NCI-H446 treated with DMSO at 0.1 percent for 48 hours (cell line): ENCODE measurements around the gene ANKRD11.

Source experiments
- DNase-seq: peaks from one replicate; lab custom pipeline; 2025; lab: John Stamatoyannopoulos, UW

The ANKRD11 gene

DNA sequence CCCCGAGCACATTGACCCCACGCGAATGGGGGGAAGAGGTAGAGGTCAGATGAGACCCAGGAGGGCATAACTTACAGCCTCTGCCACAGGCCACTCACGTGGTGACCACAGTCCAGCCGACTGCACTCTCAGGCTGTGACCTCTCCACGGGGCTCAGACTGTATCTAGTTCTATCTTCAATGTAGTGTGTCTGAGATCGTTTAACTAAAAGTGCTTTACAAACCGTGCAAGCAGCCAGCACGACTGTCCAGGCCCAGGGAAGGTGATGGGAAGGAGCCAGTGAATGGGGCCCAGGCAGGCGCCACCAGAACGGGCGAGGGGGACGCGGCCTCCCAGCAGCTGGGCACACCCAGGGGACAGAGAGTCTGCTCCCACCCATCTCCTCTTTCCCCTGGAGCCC lies 108.6 kb downstream of the ANKRD11 start:
- DNase-seq, result no peak

DNA sequence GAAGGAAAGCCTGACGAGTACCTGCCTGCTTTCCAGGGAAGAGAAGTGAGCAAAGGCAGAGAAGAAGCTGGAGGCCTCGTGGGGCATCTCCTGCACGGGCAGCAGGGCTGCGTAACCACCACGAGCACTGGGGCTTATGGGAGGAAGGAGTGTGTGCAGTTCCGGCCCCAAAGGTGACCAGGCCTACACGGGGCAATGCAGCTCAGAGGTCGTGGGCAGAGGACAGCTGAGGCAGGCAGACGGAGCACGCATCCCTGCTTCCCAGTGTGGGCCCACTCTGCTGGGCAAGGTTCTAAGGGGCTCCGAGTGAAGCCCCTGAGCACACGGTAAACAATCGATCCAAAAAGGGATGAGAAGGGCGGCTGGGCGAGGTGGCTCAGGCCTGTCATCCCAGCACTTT lies 109.7 kb downstream of the ANKRD11 start:
- no peak for DNase-seq

DNA sequence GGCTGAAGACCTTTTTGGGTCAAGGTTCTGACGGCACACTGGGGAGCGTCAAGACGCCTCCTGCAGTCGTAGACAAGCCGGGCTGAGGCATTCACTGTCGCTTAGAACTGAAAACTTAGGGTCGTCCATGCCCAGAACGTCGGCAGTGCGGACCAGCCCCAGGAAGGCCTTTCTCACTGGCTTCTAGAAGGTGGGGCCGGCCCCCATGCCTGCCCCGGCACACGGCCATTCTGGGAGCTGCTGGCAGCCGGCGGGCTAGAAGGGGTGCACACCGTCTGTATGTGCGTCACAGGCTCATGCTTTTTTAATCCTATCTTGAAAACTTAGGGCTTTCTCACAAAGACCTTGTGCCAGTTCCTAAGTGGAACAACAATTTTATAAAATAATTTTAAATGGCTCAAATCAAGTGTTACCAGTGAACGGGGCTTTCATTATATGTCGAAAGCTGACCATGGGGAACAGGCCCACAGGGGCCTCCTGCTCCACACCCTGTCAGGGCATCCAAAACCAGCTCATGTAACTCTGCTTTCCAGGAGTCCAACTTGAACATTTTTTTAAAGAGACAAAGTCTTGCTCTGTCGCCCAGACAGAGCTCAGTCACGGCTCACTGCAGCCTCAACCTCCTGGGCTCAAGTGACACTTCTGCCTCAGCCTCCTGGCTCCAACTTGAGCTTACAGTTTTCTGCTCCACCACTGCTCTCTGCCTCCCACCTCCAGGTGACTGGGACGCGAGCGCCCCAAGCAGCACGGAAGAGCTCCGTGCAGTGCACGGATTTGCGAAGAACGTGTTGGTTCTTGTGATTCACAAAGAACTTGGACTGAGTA lies 111.2 kb downstream of the ANKRD11 start:
- DNase-seq, result no peak

DNA sequence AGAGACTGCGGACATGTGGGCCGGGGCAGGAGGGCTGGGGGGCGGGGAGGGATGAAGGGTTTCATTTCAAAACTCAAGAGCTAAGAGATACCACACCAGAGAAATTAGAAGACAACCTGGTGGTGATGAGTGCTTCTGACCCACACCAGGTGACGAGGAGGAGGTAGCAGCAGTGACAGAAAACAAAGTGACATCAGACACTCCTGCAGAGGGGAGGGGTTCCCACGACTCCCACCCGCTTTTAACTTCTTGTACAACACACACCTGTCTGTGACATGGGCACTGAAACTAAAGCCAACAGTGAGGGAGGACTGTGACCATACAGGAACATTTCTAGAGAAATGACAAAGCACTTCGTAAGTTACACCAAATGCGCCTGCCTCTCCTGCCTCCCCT lies 112.9 kb downstream of the ANKRD11 start:
- DNase-seq, result no peak

DNA sequence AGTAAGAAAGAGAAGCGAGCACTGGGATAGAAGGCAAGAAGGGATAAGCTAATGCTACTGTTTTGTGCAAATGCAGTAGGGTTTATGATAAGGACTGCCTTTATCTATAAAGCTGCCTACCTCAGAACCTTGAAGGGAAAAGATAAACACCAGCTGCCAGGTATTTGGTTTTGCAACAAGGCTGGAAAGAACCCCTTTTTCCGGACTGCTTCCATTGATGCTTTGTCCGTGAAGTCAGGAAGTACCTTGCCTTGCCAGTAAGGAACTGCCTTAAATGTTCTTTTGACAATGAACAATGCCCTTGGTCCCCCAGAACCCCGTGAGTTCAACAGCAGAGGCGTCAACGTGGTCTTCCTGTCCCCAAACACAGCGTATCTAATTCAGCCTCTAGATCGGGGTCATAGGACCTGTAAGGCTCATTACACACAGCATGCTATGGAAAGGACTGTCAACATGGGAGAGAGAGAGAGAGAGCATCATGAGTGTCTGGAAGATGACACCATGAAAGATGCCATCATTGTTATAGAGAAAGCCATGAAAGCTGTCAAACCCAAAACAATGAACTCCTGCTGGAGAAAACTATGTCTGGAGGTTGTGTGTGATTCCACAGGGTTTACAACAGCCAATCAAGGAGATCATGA lies 113.4 kb downstream of the ANKRD11 start:
- no peak for DNase-seq

DNA sequence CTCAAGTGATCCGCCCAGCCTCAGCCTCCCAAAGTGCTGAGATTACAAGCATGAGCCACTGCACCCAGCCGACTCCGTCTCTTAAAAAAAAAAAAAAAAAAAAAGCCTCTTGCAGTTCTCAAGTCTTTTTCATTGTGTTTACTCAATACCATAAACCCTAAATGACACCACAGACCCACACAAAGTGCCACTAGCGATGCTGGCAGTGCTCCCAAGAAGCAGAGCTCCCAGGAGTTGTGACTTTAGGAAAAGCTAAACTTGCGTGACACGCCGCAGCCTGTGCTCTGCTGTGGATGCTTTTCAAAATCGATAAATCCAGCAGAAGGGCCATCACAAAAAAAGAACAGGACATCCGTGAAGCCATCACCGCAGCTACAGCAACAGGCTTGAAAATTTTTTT lies 114.7 kb downstream of the ANKRD11 start:
- DNase-seq, result no peak

DNA sequence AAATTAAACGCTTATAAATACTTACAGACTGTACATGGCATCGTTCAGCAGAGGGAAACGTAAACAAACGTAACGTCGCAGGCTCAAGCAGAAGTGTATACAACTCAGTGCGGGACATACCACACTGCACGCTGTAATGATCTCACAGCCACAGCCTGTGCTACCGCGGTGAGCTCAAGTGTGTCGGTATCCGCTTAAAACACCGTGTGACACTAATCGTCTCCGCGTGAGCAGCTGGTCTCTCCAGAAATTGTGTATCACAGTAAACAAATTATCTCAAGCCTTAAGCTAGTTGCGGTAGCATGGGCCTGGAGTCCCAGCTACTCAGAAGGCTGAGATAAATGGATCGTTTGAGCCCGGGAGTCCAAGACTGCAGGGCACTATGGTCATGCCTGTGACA lies 115.3 kb downstream of the ANKRD11 start:
- no peak for DNase-seq

DNA sequence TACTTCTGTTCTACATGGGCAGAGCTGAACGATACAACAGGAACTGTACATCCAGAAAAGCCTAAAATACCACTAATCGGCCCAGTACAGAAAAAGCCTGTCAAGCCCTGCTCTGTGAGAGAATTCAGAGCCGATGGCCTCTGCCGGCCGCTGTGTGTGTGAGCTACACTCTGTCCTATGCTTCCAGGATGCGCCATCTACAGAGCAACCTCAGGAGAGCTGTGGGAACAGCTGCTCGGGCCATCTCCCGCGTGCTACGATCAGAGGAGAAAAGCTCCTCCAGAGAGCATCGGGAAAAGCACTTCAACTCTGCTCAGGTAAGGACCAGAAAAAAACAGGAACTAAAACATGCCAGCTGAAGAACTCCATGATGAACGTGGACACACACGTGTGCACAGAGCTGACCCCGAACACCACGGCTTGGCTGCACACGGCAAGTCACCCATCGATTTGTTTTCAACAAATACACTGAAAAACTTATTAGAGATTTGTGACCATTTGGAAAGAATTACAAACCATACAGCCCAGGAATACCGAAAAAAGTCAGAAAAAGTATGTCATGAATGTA lies 115.9 kb downstream of the ANKRD11 start:
- DNase-seq, result no peak

DNA sequence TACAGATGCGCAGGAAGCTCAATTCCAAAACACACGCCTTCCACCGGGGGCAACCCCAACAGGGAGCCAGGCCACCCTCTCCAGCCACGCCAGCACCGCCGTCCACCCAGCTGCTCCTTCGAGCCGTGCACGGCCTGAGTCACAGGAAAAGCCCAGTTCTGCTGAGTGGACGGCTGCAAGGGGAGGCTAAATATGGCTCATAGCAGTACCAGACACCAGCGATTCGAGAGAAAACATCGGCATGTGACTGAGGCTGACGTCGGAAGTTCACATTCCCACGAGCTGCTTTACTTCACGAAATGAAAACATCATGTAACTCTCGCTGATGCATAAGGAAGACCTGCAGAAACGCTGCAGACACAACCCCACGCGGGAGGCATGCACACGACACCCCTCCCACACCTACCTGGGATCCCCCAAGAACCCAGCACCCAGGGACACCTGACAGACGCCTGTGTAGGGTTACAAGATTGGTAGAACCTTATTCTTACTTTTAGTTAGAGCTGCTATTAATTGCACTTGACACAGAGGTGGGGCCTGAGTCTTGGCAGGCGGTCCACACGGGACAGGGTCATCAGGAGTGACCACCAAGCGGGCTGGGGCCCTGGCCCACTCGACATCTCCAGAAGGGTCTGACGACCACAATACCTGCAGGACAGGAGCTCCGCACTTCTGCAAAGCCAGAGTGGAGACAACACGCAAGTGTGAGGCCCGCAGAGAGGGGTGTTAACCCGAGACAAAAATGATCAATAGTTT lies 116.8 kb downstream of the ANKRD11 start:
- DNase-seq, result no peak

DNA sequence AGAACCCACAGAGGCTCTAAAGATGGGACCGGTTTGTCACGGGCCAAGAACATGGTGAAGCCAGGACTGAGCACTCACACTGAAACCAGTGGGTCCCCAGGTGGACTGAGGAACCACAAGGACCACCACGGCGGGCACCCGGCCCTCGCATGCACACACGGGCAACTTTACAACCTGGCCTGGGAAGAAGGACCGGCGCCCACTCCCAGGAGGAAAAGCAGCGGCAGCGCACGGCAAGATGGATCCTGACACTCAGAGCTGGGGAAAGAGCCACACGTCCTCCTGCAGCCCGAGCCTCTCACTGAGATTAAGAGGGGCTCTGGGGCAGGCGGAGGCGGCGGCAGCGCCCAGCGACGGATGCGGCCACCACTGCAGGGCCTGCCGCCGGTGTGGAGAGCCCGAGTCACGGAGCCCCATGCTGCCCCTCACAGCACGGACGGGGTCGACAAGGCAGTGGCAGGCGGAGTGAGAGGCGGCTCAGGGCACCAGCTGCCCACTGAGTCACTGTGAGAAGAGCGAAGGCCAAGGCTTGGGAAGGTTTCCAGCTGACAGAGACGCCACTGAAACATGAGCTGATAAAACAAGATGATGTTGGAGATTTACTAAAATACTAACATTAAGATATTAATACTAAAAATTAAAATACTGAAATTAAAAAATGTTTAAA lies 118.3 kb downstream of the ANKRD11 start:
- no peak for DNase-seq

DNA sequence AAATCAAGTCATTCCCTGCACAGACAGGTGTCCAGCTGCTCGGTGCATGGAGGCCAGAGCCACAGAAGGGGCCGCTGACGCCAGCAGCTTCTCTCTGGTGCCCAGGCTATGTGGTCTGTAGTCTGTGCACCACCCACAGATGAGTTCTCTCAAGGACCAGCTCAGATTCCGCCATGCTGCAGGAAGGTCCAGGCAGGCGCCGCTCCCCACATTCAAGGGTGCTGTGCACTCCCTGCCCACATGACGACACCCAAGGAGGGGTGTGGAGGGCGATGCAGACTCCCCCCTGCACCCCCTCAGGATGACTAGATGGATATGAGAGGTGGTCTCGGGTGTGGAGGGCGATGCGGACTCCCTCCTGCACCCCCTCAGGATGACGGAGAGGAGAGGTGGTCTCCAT lies 119.0 kb downstream of the ANKRD11 start:
- DNase-seq, result no peak

DNA sequence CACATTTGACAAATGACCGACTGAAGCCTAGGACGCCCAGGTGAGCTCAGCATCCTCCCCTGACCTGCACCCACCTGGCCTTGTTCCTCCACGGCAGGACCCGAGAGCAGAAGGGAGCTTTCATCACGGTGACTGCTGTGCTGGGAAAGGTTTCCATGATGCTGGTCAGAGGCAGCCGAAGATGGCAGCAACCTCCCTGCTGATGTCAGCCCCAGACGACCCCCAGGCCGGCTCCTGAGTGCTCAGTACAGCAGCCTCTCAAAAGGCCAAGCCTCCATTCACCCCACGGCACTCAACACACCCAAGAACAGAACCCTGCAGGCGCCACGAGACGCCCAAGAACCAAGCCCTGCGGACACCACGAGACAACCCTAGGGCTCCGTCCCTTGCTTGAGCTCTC lies 119.8 kb downstream of the ANKRD11 start:
- DNase-seq, result no peak

DNA sequence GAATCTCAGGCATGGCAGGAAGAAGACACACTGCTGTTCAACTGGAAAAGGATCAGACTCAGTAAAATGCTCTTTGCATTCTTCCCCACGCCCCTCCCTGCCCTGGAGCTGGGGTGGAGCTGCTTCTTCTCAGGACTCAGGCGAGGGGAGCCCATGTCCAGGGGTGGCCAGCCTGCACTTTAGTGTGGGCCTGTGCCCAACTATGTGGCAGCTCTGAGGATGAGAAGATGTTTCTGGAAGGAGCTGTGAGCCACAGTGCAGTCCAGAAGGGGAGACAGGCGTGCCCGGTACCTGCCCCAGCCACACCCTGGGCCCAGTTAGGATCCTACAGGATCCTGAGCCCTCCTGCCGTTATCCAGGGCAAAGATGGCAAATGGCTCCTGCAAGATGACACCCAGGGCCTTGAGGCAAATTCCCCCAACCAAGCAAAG lies 120.3 kb downstream of the ANKRD11 start:
- no peak for DNase-seq

DNA sequence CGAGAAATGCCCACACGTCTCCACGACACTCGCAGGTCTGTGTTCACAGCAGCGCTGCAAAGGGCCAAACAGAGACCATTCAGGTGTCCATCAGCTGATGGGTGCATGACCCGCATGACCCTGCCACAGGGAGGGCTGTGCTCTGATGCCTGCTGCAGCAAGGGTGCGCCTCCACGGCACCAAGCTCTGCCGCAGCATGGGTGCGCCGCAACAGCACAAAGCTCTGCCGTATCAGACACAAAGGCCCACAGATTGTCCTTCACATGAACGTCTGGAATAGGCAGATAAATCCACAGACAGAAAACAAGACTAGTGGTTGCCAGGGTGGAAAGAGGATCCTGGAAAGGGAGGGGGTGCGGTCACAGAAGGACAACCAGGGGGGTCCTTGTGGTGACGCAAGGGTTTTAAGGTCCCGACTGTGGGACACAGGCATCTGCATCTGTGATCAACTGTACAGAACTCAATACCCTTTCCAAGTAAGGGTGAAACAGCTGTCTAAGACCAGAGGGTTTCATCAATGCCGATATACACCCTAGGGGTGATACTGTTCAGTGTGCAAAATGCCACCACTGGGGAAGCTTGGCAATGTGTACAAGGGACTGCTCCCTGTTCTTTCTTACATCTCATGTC lies 121.0 kb downstream of the ANKRD11 start:
- no peak for DNase-seq

DNA sequence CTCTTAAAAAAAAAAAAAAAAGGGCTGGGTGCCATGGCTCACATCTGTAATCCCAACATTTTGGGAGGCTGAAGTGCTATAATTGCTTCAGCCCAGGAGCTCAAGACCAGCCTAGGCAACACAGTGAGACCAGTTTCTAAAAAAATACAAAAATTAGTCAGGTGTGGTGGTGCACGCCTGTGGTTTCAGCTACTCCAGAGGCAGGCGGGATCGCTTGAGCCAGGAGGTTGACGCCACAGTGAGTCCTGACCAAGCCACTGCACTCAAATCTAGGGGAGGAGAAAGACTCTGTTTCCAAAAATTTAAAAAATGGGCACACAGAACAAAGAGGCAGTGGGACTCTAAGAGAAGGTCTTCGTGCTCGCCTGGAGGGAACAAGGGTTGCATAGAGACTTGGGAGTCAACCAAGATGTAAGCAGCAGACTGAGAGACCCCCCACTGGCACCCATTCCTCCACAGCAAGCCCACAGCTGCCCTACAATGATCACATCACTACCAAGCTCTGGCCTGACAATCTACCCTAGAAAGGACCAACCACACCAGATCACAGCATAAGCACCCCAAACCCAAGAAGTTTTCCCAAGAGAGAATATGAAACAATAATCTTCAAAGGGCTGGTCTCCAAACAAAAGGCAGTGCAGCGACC lies 121.6 kb downstream of the ANKRD11 start:
- DNase-seq, result no peak

DNA sequence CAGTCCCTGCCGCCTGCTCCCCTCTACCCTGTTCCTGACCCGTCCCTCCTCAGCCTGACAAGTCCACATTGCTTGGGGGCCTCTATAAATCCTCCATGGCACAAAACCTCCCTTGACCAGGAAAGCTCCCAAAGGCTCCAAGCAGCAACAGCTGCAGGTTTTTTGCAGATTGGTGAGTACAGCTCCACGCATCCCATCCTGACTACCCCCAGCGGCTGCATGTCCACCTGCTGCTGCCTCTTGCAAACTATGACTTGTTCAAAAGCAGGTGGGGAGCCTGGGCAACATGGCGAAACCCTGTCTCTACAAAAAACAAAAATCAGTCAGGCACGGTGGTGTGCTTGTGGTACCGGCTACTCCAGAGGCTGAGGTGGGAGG lies 122.8 kb downstream of the ANKRD11 start:
- DNase-seq, result no peak

DNA sequence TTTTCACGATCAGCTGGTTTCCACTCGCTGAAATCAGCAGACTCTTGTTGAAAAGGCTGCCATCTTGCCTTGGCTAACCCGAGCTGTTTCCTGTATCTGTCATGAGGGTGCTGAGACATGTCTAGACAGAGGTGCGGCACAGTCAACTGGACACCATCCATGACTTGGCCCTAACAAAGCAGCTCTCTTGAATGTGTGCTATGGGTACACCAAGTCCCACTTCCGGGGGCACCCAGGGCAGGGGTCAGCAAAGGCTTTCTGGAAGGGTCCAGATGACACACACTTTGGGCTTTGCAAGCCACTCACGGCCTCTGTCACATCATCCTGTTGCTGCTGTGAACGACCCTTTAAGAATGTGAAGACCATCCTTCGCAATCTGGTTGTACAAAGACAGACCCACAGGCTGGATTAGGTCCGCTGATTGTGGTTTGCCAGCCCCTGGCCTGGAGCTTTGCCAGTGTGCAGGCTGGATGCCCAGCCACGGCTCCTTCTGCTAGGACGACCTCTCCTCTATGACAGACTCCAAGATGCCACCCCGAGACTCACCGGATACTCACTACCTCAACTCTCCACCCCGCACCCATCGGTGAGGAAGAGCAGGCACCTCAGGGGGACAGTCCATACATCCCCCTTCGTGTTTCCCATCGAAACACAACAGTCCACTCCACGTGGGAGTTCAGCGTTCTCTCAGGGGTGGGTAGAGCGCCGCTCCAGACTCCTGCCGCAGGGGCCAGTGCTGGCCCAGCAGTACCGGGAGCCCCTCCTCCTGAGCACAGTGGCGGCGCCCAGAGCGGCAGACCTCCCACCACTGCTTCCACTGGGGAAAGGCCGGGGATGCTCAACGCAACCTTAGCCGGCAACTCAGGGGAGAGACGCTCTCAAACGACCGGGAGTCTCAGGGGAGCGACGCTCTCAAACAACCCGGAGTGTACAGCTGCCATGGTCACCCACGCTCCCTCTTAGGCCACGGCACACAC lies 123.5 kb downstream of the ANKRD11 start:
- no peak for DNase-seq

DNA sequence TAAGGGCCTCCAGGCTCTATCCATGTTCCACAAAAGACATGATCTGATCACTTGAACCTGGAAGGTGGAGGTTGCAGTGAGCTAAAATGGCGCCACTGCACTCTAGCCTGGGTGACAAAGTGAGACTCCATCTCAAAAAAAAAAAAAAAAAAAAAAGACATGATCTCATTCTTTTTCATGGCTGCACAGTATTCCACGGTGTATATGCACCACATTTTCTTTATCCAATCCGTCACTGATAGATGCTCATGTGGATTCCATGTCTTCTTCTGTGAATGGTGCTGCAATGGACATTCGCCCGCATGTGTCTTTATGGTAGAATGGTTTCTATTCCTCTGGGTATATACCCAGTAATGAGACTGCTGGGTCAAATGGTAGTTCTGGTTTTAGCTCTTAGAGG lies 124.4 kb downstream of the ANKRD11 start:
- DNase-seq, result no peak

DNA sequence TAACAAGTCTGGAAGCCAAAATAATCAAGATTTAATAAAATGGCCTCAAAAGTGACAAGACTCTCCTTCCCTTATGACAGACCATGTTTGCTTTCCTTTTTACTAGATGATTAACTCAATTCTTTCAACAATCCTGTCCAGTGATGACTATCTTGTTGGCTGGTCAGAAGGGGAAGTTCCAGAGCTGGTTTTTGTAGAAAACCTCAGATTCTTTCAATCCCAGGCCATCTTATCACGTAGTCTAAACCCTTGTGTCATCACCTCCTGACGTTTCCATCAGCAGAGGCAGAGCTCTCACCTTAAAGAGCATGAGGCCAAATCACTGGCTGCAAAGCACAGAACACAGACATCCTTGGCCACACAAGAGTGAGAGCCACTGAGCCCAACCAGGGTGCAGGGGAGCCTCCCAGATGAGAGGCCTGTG lies 125.3 kb downstream of the ANKRD11 start:
- DNase-seq, result no peak

DNA sequence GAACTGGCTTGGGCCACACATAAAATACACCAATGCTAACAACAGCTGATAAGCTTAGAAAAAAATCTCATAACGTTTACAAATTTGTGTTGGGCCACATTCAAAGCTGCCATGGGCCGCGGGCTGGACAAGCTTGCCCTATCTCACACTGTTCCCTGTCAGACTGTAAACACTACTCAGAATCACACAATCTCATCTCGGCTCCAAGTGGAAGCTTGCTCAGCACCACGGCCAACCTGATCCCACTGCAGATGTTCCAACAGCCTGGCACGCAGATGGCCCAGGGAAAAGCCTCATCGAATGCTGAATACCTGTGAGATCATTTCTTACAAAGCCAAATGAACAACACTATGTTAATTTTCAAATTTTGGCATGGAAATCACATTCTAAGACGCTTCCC lies 125.8 kb downstream of the ANKRD11 start:
- no peak for DNase-seq
